HuH-7 (cell line): ENCODE measurements around the gene ZNF317.
A peak's percentile ranks its signal among the peaks of the same experiment; 100 is the strongest.

Experiments used
- DNase-seq: peaks from one replicate; pipeline ENCODE4 v3.0.0; 2011; ENCODE audit warnings: low spot score

The ZNF317 gene

GRCh38 chr19:9140159-9140874 lies at the start of gene ZNF317:
Gene ZNF317 (plus strand): TSS chr19:9140397. CDS start chr19:9156017, 15,620 bp downstream.
- peak; percentile 60 for DNase-seq

- DNase-seq = no peak
Observed at GRCh38 chr19:9107375-9107774, 32.8 kb upstream of the ZNF317 start, which contains the start of gene OR7G2. Gene OR7G2 (minus strand): TSS chr19:9107475. CDS start chr19:9103243, 4,232 bp downstream.

- no peak for DNase-seq
Observed at GRCh38 chr19:9109959-9110358, 30.2 kb upstream of the ZNF317 start.

GRCh38 chr19:9115307-9115813 lies 24.8 kb upstream of the ZNF317 start, which contains the start of gene OR7G1:
Gene OR7G1 (minus strand): TSS chr19:9115763. CDS start chr19:9115763, 0 bp downstream.
- no peak for DNase-seq

GRCh38 chr19:9116547-9116946 lies 23.6 kb upstream of the ZNF317 start:
- no peak for DNase-seq

GRCh38 chr19:9126900-9127405 lies 13.2 kb upstream of the ZNF317 start, which contains the start of gene OR7G3:
Gene OR7G3 (minus strand): TSS chr19:9126950. CDS start chr19:9126950, 0 bp downstream.
- no peak for DNase-seq

GRCh38 chr19:9128171-9128570 lies 12.0 kb upstream of the ZNF317 start:
- DNase-seq = no peak

GRCh38 chr19:9130965-9131364 lies 9.2 kb upstream of the ZNF317 start:
- no peak for DNase-seq

GRCh38 chr19:9132422-9132821 lies 7.8 kb upstream of the ZNF317 start:
- DNase-seq = no peak

GRCh38 chr19:9139609-9140158 lies 513 bp upstream of the ZNF317 start:
- DNase-seq = no peak

- no peak for DNase-seq
Observed at GRCh38 chr19:9144920-9145319, 4.7 kb downstream of the ZNF317 start.

- DNase-seq = no peak
Observed at GRCh38 chr19:9146882-9147281, 6.7 kb downstream of the ZNF317 start.

- no peak for DNase-seq
Observed at GRCh38 chr19:9148697-9149096, 8.5 kb downstream of the ZNF317 start.

- no peak for DNase-seq
Observed at GRCh38 chr19:9149997-9150396, 9.8 kb downstream of the ZNF317 start.

GRCh38 chr19:9150650-9151049 lies 10.5 kb downstream of the ZNF317 start:
- DNase-seq = no peak

- no peak for DNase-seq
Observed at GRCh38 chr19:9151367-9151766, 11.2 kb downstream of the ZNF317 start.

- DNase-seq = no peak
Observed at GRCh38 chr19:9155591-9155990, 15.4 kb downstream of the ZNF317 start.

GRCh38 chr19:9156304-9156703 lies 16.1 kb downstream of the ZNF317 start:
- DNase-seq = no peak

GRCh38 chr19:9159891-9160290 lies 19.7 kb downstream of the ZNF317 start:
- no peak for DNase-seq

- DNase-seq = no peak
Observed at GRCh38 chr19:9161427-9161826, 21.2 kb downstream of the ZNF317 start.

- no peak for DNase-seq
Observed at GRCh38 chr19:9165261-9165660, 25.1 kb downstream of the ZNF317 start.

GRCh38 chr19:9166846-9167245 lies 26.6 kb downstream of the ZNF317 start:
- DNase-seq = no peak

GRCh38 chr19:9171393-9171991 lies 31.3 kb downstream of the ZNF317 start:
- DNase-seq = no peak
